HG03064 (cell line): ENCODE measurements around the gene BLVRB.
"Not testable (repeated sequence)": the region's sequence is repeated elsewhere in the genome, so short reads cannot be mapped to it uniquely, and the experiment has no call there.

Experiments used
- ATAC-seq: cut with Tn5 transposase; IDR thresholded peaks from one replicate; pipeline ENCODE4 v1.9.1; 2021; ENCODE audit warnings: low read depth; ENCODE audit not compliant: unreplicated experiment

BLVRB gene

DNA sequence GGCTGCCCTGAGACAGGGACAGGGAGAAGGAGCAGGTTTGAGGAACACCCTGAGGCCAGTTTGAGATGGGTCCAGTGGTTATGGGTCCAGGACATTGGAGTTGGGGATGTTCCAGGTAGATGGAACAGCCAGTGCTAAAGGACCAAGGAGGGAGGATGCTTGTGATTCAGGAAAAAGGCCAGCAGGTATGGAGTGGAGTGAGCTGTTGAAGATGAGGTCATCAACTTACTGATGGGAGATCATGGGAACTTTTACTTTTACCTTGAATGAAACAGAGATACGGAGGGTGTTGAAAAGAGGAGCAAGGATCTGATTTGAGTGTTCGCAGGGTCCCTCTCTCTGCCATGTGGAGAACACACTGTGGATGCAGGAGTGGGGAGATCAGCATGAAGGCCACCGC, 26.7 kb upstream of the BLVRB start:
- no peak for ATAC-seq

DNA sequence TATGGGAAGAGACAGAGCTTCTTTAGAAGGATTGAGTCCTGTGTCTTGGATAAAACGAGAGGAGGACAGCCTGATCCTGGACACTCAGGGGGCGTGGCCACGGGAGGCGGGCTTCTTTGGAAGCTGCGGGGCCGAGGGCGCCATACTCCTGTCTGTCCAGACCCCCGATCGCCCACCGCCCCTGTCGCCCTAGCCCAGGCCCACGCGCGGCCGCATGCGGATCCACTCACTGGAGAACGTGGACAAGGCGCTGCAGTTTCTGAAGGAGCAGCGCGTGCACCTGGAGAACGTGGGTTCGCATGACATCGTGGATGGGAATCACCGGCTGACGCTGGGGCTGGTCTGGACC, 24.3 kb upstream of the BLVRB start:
- ATAC-seq: no peak

DNA sequence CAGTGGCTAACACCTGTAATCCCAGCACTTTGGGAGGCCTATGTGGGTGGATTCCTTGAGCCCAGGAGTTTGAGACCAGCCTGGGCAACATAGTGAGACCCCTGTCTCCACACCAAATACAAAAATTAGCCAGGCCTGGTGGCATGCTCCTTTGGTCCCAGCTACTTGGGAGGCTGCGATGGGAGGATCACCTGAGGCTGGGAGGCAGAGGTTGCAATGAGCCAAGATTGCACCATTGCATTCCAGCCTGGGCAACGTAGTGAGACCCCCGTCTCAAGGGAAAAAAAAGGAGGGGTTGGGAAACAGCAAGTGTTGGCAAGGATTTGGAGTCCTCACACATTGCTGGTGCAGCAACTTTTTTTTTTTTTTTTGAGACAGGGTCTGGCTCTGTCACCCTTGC, 20.5 kb upstream of the BLVRB start:
- no peak for ATAC-seq

DNA sequence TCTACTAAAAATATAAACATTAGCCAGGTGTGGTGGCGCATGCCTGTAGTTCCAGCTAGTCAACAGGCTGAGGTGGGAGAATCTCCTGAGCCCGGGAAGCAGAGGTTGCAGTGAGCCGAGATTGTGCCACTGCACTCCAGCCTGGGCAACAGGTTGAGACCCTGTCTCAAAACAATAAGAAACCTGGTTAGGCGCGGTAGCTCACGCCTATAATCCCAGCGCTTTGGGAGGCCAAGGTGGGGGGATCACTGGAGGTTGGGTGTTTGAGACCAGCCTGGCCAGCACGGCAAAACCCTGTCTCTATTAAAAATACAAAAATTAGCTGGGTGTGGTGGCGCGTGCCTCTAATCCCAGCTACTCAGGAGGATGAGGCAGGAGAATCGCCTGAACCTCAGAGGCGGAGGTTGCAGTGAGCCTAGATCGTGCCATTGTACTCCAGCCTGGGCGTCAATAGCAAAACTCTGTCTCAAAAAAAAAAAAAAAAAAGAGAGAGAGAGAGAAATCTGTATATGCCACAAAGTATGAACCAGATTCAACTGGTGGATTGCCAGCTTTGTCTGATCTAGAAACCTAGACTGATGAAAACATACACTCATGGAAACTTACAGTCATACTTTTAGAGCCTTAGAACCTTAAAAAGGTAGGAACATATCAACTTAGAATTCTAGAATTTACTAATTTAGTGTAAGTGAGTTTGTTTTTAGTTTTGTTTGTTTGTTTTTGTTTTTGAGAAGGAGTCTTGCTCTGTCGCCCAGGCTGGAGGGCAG, 10.5 kb upstream of the BLVRB start:
- ATAC-seq: not testable (repeated sequence)

DNA sequence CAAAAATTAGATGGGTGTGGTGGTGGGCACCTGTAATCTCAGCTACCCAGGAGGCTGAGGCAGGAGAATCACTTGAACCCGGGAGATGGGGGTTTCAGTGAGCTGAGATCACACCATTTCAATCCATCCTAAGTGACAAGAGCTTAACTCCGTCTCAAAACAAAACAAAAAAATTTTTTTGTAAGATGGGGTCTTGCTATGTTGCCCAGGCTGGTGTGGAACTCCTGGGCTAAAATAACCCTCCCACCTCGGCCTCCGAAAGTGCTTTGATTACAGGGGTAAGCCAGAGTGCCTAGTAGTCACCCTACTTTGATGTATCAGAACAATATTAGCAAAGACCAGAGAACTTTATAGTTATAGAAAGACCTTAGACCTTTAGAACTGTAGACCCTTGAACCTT, 9.2 kb upstream of the BLVRB start:
- ATAC-seq: no peak

DNA sequence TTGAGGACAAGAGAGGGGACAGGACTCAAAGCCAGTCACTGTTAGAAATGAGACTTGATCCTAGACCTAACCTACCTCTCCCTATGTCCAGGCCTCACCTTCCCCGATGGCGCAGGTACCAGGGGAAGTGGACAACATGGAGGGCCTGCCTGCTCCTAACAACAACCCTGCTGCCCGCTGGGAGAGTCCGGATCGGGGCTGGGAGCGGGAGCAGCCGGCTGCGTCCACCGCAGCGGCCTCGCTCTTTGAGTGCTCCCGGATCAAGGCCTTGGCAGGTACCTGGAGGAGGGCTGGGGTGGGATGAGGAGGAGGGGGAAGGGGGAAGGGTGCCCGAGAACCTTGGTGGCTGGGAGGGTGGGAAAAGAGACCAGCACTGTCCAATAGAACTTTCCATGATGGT, 7.0 kb upstream of the BLVRB start:
- ATAC-seq: no peak

DNA sequence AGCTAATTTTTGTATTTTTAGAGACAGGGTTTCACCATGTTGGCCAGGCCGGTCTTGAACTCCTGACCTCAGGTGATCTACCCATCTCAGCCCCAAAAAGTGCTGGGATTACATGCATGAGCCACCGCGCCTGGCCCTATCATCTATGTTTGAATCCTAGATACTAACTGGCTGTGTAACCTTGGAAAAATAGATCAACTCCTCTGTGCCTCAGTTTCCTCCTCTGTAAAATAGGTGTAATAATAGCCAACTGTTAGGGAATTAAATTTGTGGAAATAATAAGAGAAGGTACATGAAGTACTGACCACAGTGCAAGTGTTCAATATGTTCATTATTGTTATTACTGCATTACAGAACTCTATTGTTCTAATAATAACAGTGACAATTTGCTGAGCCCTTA, 5.6 kb upstream of the BLVRB start:
- no peak for ATAC-seq

DNA sequence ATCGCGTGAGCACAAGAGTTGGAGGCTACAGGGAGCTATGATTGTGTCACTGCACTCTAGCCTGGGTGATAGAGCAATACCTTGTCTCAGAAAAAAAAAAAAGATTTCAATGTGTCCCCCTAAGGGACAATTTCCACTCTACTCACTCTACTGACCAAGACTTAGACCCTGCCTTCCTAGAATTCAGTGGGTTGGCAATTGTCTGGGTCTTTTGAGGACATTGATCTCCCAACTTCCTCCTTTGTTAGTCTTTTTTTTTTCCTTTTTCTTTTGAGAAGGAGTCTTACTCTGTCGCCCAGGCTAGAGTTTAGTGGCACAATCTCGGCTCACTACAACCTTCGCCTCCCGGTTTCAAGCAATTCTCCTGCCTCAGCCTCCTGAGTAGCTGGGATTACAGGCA, 3.5 kb upstream of the BLVRB start:
- ATAC-seq: no peak

DNA sequence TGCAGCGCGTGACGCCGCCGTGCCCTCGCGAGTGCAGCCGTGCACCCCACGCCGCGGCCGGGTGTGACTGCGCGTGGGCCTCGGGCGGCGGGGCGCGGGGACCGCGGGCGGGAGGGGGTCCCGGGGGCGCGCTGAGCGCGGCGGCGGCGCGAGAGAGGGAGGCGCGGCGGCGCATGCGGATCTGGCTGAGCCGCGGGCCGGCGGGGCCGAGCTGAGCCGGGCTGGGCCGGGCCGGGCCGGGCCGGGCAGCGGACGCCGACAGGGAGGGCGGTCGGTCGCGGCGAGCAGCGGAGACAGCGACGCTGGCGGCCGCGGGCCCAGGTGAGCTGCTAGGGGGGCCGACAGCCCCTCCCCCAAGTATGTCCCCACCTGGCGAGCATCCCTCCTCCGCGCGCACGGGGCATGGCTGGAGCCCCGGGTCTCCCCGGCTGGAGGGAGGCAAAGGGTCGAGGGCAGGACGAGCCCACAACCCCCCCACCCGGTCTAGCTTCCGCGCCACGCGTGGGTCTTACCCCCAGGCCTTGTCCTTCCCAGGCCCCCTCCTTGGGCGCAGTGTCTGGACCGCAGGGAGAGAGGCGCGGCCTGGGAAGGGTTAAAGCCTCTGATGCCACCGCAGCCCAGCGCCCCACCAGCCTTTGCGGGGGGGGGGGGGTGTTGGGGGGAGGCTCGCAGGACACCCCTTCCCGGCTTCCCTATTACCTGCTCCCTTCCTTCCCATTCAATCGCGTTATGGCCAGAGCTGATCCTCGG, 1.6 kb upstream of the BLVRB start, which contains the start of gene SPTBN4:
SPTBN4 (plus strand) TSS at position 17 of the 750 bp plus-strand sequence. CDS start 5,621 bp downstream, outside the sequence.
- no peak for ATAC-seq

DNA sequence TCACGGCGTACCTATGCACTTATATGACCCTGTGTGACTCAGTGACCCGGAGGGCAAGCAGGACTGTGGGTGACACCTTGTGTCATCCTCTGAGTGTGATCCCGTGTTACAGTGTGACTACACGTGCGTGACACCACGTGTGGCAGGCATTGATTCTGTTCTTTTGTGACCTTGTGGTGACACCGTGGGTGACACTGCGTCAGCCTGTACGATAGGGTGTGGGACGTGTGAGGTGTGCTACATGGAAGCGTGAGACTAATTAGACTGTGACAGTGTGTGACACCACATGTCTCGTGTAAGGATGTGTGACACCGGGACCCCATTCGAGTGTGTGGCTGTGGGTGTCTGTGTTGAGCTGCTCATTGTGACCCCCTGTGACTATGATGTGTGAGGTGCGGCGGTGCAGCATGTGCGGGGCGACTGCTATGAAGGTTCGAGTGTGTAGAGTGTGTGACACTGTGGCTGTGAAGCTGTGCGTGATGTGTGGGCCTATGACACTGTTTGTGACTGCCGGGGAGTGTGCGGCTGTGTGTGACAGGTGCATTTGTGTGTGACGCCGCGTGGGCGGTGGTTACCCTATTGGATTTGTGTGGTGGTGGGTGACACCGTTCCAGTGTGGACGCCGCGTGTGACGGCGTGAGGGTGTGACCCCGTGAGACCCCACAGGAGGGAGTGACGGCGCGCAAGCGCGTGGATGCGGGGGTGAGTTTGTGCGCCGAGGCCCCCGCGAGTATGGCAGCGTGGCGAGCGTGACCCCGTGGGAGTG, 857 bp upstream of the BLVRB start:
- peak; percentile 10 for ATAC-seq

DNA sequence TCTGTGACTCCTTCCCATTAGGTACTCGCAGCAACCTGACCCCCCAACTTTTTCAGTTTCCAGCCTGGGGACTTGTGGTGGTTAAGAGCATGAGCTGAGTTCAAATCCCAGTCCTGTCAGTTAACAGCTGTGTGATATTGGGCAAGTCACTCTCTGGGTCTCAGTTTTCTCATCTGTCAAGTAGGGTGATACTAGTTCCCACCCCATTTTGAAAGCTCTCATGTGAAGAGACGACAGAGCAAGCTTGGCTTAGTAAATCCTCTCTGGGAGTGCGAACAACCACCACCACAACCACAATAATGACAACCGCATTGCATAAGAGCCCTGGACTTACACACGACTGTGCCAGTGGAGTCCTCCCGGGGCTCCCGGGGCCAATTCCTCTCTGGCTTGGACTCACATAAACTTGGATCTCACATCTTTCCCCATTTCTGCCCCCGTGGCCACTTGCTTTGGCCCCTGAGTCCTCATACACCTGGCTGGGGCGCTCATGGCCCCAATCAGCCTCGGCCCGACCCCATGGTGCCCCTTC, 454 bp downstream of the BLVRB start:
- no peak for ATAC-seq

DNA sequence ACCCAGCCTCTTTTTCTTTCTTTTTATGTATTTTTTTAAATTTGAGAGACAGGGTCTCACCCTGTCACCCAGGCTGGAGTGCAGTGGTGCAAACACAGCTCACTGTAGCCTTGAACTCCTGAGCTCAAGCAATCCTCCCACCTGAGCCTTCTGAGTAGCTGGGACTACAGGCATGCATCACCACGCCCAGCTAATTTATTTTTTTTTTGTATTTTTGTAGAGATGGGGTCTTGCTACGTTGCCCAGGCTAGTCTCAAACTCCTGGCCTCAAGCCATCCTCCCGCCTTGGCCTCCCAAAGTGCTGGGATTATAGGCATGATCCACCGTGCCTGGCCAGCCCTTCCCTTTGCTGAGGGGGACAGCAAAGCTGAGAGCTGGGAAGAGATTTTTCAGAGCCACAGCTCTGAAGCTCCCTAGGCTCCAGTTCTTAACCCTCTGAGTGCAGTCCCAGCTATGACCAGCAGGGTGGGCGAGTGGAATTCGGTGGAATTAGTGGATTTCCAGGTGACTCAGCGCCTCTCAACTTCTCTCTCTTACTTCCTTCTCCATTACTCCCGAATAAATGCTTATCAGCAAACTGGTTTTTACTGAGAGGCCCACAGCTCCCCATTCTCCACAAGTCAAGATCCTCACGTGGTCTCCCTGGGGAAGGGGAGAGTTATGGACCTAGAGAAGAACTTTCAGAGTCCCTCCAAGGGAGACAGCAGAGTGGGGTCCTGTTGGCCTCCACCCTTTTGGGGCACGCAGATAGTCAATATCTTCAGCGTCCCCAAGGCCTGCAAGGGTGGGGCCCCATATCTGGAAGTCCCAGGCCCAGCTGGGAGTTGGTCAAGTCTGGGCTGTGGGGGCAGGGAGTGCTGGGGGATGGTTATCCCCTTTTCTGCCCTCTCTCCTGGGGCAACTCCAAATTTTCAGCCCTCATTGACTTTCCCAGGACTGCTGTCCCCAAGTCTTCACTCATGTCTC, 1.2 kb downstream of the BLVRB start:
- no peak for ATAC-seq

DNA sequence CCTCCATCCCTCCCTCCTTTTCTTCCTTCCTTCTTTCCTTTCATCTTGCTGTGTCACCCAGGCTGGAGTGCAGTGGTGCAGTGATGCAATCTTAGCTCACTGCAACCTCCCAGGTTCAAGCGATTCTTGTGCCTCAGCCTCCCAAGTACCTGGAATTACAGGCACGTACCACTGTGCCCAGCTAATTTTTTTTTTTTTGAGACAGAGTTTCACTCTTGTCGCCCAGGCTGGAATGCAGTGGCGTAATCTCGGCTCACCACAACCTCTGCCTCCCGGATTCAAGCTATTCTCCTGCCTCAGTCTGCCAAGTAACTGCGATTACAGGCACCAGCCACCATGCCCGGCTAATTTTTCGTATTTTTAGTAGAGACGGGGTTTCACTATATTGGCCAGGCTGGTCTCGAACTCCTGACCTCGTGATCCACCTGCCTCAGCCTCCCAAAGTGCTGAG, 1.9 kb downstream of the BLVRB start:
- not testable (repeated sequence) for ATAC-seq

DNA sequence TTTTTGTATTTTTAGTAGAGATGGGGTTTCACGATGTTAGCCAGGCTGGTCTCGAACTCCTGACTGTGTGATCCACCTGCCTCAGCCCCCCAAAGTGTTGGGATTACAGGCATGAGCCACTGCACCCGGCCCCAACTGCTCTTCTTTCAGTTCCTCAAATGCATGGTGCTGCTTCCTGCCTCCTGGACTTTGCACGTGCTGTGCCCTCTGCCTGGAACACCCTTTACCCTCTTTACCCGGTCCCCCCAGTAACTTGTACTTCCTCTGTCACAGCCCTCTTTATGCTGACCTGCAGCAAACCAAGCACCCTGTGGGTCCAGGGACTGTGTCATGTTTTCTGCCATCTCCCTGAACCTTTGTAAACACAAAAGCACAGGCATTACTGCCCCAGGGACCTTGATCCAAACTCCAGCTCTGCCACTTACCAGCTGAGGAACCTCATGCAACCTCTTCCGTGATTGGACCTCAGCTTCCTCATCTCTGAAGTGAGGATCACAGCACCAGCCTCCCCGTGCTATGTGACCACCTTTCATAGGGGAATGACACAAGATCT, 3.8 kb downstream of the BLVRB start:
- no peak for ATAC-seq

DNA sequence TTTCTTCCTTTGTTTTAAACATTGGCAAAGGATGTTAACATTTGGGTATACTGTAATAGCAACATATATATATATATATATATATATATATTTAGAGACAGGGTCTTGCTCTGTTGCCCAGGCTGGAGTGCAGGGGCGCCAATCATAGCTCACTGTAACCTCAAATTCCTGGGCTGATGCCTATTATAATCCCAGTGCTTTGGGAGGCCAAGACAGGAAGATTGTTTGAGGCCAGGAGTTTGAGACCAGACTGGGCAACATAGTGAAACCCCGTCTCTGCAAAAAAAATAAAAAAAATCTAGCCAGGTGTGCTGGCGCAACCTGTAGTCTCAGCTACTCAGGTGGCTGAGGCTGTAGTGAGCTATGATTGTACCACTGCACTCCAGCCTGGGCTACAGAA, 5.4 kb downstream of the BLVRB start:
- ATAC-seq: no peak

DNA sequence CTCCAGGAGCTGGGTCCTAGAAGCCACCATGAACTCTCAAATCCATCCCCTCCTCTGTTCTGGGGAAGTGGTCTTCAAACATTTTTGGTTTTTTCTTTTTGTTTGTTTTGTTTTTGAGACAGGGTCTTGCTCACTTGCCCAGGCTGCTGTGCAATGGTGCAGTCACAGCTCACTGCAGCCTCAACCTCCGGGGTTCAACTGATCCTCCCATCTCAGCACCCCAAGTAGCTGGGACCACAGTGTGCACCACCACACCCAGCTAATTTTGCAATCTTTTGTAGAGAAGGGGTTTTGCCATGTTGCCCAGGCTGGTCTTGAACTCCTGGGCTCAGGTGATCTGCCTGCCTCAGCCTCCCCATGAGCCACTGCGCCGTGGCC, 7.0 kb downstream of the BLVRB start:
- ATAC-seq: no peak

DNA sequence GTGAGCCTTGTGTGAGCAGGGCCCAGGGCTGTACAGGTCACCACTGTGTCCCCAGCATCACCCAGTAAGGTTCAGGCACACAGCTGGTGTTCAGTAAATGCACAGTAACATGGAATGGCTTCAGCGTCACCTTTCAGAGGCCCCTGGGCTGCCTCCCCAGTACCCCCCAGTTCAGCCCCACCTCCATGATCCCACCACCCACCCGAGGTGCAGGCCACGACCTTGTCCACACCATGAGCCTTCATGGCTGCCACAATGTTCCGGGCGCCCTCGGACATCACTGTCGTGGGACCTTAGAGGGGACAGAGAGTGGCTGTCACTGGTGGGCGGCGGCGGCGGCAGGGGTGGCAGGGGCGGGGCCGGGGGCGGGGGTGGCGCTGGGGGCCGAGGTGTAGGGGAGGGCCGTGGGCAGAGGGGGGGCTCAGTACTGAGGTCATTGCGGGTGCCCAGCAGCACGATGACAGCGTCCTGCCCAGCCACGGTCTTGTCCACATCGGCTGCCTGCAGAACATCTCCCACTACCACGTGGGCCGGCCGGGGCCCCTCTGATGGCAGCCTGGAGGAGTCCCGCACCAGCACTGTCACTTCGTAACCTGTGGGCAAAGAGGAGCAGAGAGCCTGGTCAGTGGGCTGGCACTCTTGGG, 7.5 kb downstream of the BLVRB start:
- no peak for ATAC-seq

DNA sequence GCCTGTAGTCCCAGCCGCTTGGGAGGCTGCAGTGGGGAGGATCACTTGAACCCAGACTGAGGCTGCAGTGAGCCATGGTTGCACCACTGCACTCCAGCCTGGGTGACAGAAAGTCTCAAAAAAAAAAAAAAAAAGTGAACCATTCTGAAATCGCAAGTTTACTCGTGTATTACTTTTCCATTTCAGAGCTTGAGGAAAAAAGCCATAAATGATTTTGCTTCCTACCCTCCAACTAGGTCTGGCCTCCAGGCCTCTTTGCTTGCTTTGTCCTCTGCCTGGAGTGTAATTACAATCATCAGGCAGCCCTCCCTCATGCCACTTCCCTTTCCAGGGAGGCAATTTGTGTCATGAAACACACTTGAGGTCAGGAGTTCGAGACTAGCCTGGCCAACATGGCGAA, 8.5 kb downstream of the BLVRB start:
- no peak for ATAC-seq

DNA sequence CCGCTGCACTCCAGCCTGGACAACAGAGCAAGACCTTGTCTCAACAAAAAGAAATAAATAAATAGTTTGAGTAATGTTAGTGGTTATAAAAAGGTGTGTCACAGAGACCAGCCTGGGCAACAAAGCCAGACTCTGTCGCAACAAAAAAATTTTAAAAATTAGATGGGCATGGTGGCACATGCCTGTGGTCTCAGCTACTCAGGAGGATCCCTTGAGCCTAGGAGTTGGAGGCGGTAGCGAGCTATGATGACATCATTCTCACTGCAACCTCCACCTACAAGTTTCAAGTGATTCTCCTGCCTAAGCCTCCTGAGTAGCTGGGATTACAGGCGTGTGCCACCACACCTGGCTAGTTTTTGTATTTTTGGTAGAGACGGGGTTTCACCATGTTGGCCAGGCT, 11.6 kb downstream of the BLVRB start:
- ATAC-seq: not testable (repeated sequence)
